Measurements from ENCODE around the gene TUSC1. TPM values are rescaled to one million over a fixed set of nuclear protein-coding genes. Genes with fewer than 3 reads are reported as not detected.

TUSC1 gene
- total RNA-seq, 4 donors from 2014 or later: 9.9 to 12.1 (median 11.9) TPM

DNA sequence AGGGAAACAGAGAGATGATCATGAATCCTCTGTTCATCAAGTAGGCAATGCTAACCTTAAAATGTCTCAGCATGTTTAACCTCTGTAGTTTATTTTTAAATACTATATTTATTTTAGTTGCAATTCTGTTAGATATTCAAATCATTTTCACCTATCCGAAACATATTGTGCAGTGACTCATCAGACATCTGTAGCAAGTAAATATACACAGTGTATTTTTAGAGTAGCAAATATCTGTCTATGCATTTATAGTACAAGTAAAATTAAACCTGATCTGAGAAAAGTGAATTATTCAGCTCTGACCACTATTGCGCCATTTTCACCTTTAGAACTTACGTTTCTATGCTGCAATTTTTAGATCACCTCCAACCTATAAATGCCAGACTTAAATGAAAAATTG is 24.3 kb upstream of the TUSC1 start:
- no peak for TF ChIP-seq CTCF (IDR thresholded peaks at IDR 0.05; ENCODE audit: low read depth)

GRCh38 chr9:25700430-25700829 is 22.2 kb upstream of the TUSC1 start:
- no peak for TF ChIP-seq CTCF (IDR thresholded peaks at IDR 0.05; ENCODE audit: low read depth)

DNA sequence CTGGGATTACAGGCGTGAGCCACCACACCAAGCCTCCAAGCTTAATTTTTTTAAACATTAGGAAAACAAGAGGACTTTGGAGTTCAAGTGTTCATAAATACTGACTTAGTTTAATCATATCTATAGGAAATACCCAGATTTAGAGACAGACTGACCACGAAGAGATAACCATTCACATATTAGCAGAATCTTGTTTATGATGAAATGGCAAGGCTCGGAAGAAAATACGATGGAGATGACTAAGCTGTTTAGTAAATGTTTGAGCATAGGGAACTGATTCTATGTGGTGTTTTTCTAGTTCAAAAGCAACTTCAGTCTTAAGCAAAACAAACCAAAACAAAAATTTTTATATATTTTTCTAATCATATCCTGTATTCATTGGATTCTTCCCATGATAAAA is 13.5 kb upstream of the TUSC1 start:
- TF ChIP-seq CTCF (IDR thresholded peaks at IDR 0.05; ENCODE audit: low read depth): no peak

GRCh38 chr9:25684321-25684720 is 6.1 kb upstream of the TUSC1 start:
- TF ChIP-seq CTCF (IDR thresholded peaks at IDR 0.05; ENCODE audit: low read depth): no peak

GRCh38 chr9:25681266-25681665 is 3.0 kb upstream of the TUSC1 start:
- no peak for TF ChIP-seq CTCF (IDR thresholded peaks at IDR 0.05; ENCODE audit: low read depth)

- no peak for TF ChIP-seq CTCF (IDR thresholded peaks at IDR 0.05; ENCODE audit: low read depth)
These were observed 659 bp upstream of the TUSC1 start for GRCh38 chr9:25678846-25679360.

DNA sequence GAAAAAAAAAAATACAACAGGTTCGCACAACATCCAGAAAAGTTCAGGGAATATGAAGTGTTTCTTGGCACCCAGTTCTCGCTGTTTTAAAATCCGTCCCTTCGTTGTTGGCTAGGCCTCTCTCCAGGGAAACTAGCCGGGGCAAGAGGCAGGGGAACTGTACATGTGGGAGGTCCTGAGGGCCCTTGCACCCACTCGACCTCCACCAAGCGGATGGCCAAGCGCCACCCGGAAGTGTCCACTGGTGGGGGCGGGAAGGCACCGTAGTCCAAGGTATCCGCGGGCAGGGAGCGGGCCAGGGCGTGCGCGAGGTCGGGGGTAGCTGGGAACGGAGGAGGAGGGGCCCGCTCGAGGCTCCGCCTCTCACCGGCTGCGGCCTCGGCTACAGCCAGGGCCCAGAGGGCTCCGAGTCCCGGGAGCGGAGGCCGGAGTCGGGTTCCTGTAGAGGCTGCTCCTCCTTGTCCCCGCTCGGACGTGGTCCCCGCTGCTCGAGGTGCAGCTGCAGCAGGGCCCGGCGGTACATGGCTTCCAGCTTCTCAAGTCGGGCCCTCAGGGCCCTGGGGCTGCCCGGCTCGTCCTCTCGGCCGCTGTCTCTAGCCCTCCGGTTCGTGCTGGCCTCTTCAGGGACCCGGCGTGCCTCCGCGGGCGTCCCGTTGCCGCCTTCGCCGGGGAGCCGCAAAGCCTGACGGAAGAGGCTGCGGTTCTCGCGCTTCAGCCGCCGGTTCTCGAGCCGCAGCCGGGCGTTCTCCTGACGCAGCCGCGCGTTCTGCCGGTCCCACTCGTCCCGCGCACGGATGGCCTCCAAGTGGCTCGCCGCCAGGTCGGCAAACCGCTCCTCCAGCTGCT is 720 bp downstream of the TUSC1 start:
- no peak for TF ChIP-seq CTCF (IDR thresholded peaks at IDR 0.05; ENCODE audit: low read depth)

Data from subcutaneous adipose tissue (tissue), 4 donors.